Stomach (tissue), 4 donors: ENCODE measurements around the gene CFAP20.

Experiments used
- CTCF ChIP-seq, 7 experiments: fragments of 450-650 bp in 4 of 7; fragments of 200-600 bp in 3 of 7; sonication (generic) in 3 of 7; IDR thresholded peaks; one replicate each; pipeline ENCODE4 v1.5.1; 2016 to 2019; ENCODE audit warnings: antibody characterized with exemption in 7 of 7, control low read depth in 2 of 7, mild to moderate bottlenecking in 1 of 7
- POLR2A ChIP-seq, 4 donors: fragments of 450-650 bp; IDR thresholded peaks; one replicate each; pipeline ENCODE4 v1.6.1; 2016; ENCODE audit warnings: antibody characterized with exemption in 4 of 4, control low read depth in 2 of 4, mild to moderate bottlenecking in 1 of 4, moderate library complexity in 1 of 4
- POLR2AphosphoS5 ChIP-seq, 3 donors: sonication (generic); formaldehyde crosslinking; IDR thresholded peaks; one replicate each; pipeline ENCODE4 v1.6.1; 2016; ENCODE audit warnings: antibody characterized with exemption in 3 of 3

GRCh38 chr16:58076514-58076913 is 52.7 kb downstream of the CFAP20 start:
- TF ChIP-seq CTCF (IDR thresholded peaks at IDR 0.05) (no peak), POLR2A (IDR thresholded peaks at IDR 0.05) (no peak), POLR2AphosphoS5 (IDR thresholded peaks at IDR 0.05) (no peak)
